ENCODE measurements around the gene PKP2. TPM values are rescaled to one million over a fixed set of nuclear protein-coding genes. Genes with fewer than 3 reads are reported as not detected.

Gene PKP2
- polyA plus RNA-seq (2013, experiment 1 of 4): 8.4 TPM
- polyA plus RNA-seq (2013, experiment 2 of 4): 8.4 TPM
- 8.2 TPM for polyA plus RNA-seq (2013, experiment 3 of 4)
- polyA plus RNA-seq (2013, experiment 4 of 4): 7.4 TPM

DNA sequence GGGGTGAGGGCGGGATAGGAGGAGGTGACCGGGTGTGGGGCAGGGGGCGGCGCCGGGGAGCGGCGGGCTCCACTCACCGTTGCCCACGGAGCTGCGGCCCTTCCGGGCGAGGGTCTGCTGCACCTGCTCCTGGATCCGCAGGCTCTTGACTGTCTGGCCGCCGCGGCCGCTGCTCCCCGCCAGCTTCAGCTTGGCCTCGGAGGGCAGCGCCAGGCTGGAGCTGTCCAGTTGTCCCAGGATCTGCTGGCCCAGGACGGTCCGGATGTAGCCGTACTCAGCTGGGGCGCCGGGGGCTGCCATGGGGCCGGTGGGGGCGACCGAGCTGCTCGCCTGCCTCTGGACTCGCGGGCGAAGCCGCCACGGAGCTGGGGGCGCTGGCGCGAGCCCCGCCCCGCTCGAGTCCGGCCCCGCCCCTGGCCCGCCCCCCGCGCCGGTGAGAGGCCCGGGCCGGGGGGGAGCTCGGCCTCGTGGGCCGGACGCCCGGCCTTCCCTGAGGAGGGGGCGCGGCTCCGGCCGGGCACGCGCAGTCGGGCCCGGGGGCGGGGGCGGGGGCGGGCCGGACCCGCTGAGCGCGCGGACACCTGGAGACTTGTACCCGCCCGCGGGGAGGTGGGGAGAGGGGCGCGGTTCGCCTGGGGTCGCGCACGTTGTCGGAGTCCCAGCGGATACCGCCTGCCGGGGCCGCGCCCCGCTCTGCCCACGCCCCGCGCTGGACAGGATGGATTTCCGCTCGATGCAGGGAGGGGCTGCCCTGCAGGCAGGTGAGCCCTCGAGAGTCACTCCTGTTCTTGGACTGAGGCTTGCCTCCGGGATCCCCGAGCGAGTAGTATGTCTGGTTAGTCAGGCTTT lies at the start of gene PKP2:
Gene PKP2, minus strand, starts transcription at position 346 of the 849 bp plus-strand sequence. Its CDS starts 46 bp downstream, at position 300.
- Histone ChIP-seq H3K4me3 (ENCODE audit: insufficient read depth, low read depth, low read length) (peak within 1 kb of the TSS; percentile 60), H3K36me3 (ENCODE audit: control insufficient read depth, insufficient read depth, low read length) (no peaks in the 10 kb centered on the region), H3K27ac (ENCODE audit: insufficient read depth, low read depth, low read length, poor library complexity, severe bottlenecking) (no peak within 1 kb of the TSS), H3K9me3 (ENCODE audit: control insufficient read depth, low read length) (no peaks in the 10 kb centered on the region), H3K4me1 (ENCODE audit: control insufficient read depth, insufficient read depth, low read length) (no peaks in the 10 kb centered on the region), H3K27me3 (ENCODE audit: control insufficient read depth, insufficient read depth, low read length, poor library complexity, severe bottlenecking) (peaks cover 31% of the 10 kb centered on the region)
- WGBS, 2 experiments: 0 to 1% methylated on average over 94 of the region's 94 CpGs

DNA sequence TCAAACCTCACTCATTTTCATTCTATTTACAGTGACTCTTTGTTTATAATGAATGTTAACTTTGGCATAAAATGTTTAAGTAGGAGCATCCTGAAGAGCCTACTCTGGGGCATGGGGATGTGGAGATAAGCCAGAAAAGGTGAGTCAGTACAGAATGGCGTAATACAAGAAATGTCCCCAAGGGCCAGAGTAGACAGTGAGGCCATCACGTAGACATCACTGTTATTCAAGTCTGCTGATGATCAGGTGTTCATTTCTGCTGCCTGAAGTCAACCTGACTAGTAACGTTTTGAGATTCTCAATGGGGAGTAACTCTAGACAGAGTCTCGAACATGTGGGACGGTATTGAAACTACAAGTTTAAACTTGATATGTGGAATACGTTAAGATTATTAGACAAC lies 47.6 kb upstream of the PKP2 start:
- WGBS, 2 experiments: 92 to 95% methylated on average over 6 of the region's 6 CpGs
- H3K9me3 ChIP-seq (ENCODE audit: control insufficient read depth, low read length): no peaks in the 10 kb centered on the region
- no peak overlapping the region for H3K27ac ChIP-seq (ENCODE audit: insufficient read depth, low read depth, low read length, poor library complexity, severe bottlenecking)
- H3K27me3 ChIP-seq (ENCODE audit: control insufficient read depth, insufficient read depth, low read length, poor library complexity, severe bottlenecking): no peaks in the 10 kb centered on the region
- no peaks in the 10 kb centered on the region for H3K36me3 ChIP-seq (ENCODE audit: control insufficient read depth, insufficient read depth, low read length)
- H3K4me3 ChIP-seq (ENCODE audit: insufficient read depth, low read depth, low read length): no peak overlapping the region
- no peaks in the 10 kb centered on the region for H3K4me1 ChIP-seq (ENCODE audit: control insufficient read depth, insufficient read depth, low read length)

DNA sequence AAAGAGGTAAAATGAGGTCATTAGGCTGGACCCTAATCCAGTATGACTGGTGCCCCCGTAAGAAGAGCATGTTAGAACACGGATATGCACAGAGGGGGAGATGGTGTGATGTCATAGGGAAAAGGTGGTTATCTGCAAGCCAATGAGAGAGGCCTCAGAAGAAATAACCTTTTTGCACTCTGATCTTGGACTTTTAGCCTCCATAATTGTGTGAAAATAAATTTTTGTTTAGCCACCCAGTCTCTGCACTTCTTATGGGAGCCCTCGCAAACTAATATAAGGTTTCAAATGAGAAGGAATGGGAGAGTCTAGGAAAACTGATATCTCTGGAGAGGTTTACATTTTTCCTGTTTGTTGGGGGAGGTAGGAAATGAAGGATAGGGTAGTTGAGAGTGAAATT lies 43.2 kb upstream of the PKP2 start:
- no peak overlapping the region for H3K4me3 ChIP-seq (ENCODE audit: insufficient read depth, low read depth, low read length)

DNA sequence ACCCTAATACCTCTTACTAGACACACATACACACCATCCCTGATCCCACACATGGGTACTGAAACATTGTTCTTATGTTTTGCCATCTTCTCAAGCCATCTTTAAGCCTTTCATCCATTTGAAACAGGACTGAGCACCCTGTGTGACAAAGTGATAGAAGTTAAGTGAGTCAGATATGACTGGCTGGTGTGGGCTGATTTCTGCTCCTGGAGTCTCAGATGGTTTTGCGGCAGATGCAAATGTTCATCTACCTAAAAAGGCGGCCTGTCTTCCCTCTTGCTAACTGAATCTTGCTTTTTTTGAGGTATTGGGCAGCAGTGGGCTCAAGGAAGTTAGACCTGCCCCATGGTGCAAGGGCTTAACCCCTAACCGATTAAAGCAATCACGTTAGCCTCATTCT lies 30.4 kb upstream of the PKP2 start:
- no peaks in the 10 kb centered on the region for H3K9me3 ChIP-seq (ENCODE audit: control insufficient read depth, low read length)
- no peak overlapping the region for H3K27ac ChIP-seq (ENCODE audit: insufficient read depth, low read depth, low read length, poor library complexity, severe bottlenecking)
- no peak overlapping the region for H3K4me3 ChIP-seq (ENCODE audit: insufficient read depth, low read depth, low read length)
- 95 to 97% methylated on average over 4 of the region's 4 CpGs for WGBS, 2 experiments
- no peaks in the 10 kb centered on the region for H3K4me1 ChIP-seq (ENCODE audit: control insufficient read depth, insufficient read depth, low read length)
- H3K27me3 ChIP-seq (ENCODE audit: control insufficient read depth, insufficient read depth, low read length, poor library complexity, severe bottlenecking): no peaks in the 10 kb centered on the region
- H3K36me3 ChIP-seq (ENCODE audit: control insufficient read depth, insufficient read depth, low read length): no peaks in the 10 kb centered on the region

More for the DNA sequence above, 43.2 kb upstream of the PKP2 start:
- Histone ChIP-seq H3K27me3 (ENCODE audit: control insufficient read depth, insufficient read depth, low read length, poor library complexity, severe bottlenecking) (no peaks in the 10 kb centered on the region), H3K36me3 (ENCODE audit: control insufficient read depth, insufficient read depth, low read length) (no peaks in the 10 kb centered on the region), H3K4me1 (ENCODE audit: control insufficient read depth, insufficient read depth, low read length) (no peaks in the 10 kb centered on the region), H3K27ac (ENCODE audit: insufficient read depth, low read depth, low read length, poor library complexity, severe bottlenecking) (no peak overlapping the region), H3K9me3 (ENCODE audit: control insufficient read depth, low read length) (no peaks in the 10 kb centered on the region)
- WGBS, 2 experiments: 63 to 64% methylated on average over 3 of the region's 3 CpGs

DNA sequence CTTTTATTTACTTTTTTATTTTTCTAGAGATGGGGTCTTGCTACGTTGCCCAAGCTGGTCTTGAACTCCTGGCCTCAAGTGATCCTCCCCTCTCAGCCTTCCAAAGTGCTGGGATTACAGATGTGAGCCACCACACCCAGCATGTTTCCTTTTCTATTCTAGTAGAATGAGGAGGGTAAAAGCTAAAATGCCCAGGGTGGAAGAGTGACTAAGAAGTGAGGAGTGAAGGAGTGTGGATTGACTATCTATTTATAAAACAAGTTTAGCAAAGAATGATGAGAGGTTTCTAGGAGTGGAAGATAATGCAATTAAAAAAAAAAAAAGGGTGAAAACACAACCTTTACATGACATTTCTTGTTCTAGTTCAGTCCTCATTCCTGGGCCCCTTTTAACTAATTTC lies 29.8 kb upstream of the PKP2 start:
- Histone ChIP-seq H3K27me3 (ENCODE audit: control insufficient read depth, insufficient read depth, low read length, poor library complexity, severe bottlenecking) (no peaks in the 10 kb centered on the region), H3K36me3 (ENCODE audit: control insufficient read depth, insufficient read depth, low read length) (no peaks in the 10 kb centered on the region), H3K27ac (ENCODE audit: insufficient read depth, low read depth, low read length, poor library complexity, severe bottlenecking) (no peak overlapping the region), H3K9me3 (ENCODE audit: control insufficient read depth, low read length) (no peaks in the 10 kb centered on the region), H3K4me1 (ENCODE audit: control insufficient read depth, insufficient read depth, low read length) (no peaks in the 10 kb centered on the region), H3K4me3 (ENCODE audit: insufficient read depth, low read depth, low read length) (no peak overlapping the region)
- WGBS, 2 experiments: 92 to 100% methylated on average over 1 of the region's 1 CpG

DNA sequence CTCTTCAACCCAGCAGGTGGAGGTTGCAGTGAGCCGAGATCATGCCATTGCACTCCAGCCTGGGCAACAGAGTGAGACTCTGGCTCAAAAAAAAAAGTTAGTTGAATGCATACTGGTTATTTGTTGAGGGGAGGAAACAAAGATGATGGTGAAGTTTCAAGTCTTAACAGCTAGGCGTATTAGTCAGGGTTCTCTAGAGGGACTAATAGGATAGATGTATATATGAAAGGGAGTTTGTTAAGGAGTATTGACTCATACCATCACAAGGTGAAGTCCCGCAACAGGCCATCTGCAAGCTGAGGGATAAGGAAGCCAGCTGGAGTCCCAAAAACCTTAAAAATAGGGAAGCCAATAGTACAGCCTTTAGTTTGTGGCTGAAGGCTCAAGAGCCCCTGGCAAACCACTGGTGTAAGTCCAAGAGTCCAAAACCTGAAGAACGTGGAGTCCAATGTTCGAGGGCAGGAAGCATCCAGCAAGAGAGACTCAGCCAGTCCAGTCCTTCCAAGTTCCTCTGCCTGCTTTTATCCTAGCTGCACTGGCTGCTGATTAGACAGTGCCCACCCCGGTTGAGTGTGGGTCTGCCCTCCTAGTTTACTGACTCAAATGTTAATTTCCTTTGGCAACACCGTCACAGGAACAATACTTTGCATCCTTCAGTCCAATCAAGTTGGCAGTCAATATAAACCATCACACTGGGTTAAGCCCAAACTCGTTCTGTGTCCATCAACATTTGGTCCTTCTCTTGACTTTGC lies 26.1 kb upstream of the PKP2 start:
- Histone ChIP-seq H3K36me3 (ENCODE audit: control insufficient read depth, insufficient read depth, low read length) (no peaks in the 10 kb centered on the region), H3K27me3 (ENCODE audit: control insufficient read depth, insufficient read depth, low read length, poor library complexity, severe bottlenecking) (no peaks in the 10 kb centered on the region), H3K27ac (ENCODE audit: insufficient read depth, low read depth, low read length, poor library complexity, severe bottlenecking) (no peak overlapping the region), H3K4me1 (ENCODE audit: control insufficient read depth, insufficient read depth, low read length) (no peaks in the 10 kb centered on the region), H3K4me3 (ENCODE audit: insufficient read depth, low read depth, low read length) (no peak overlapping the region), H3K9me3 (ENCODE audit: control insufficient read depth, low read length) (no peaks in the 10 kb centered on the region)
- 90 to 91% methylated on average over 8 of the region's 8 CpGs for WGBS, 2 experiments

DNA sequence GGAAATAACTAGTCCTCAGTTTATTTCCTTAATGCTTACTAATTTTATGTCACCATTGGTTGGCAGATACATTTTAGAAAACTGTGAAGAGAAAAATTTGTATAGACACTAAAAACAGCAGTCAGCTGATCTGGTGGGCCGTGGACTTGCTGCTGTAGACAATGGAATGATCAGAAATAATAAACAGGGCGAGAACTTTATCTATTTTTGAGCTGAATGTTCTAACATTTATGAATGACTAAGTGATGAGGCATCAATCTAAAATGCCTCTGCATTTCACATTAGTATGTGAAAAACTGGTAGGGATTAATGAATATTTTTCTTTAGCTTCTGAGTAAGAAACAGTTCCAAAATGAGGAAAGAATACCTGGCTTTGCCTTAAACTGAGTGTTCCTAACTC lies 24.8 kb upstream of the PKP2 start:
- no peak overlapping the region for H3K27ac ChIP-seq (ENCODE audit: insufficient read depth, low read depth, low read length, poor library complexity, severe bottlenecking)
- H3K9me3 ChIP-seq (ENCODE audit: control insufficient read depth, low read length): no peaks in the 10 kb centered on the region
- 84 to 93% methylated on average over 2 of the region's 2 CpGs for WGBS, 2 experiments

DNA sequence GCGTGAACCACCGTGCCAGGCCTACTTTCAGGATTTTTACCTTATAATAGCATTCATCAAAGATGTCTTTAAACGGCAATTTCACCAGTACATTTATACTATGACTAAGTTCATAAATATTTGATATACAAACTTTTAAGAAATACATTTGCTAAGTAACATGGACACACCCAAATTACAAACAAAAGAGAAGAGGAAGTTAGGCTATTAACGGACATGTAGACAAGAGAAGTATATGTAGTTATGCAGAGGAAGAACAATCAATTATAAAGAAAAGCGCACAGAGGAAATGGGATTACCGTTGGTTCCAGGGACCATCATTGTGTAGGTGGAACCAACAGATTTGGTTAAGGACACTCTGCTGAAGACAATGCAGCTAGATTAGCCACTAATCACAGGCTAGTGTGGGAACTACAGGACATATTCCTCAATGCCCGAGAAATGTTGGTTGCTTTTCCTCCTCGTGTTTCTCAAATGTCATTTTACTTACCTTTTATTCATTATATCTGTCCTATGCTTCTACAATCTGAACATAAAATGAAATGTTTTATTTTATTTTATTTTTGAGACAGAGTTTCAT lies 24.0 kb upstream of the PKP2 start:
- WGBS, 2 experiments: 85 to 93% methylated on average over 7 to 8 of the region's 8 CpGs
- Histone ChIP-seq H3K4me1 (ENCODE audit: control insufficient read depth, insufficient read depth, low read length) (no peaks in the 10 kb centered on the region), H3K9me3 (ENCODE audit: control insufficient read depth, low read length) (no peaks in the 10 kb centered on the region), H3K4me3 (ENCODE audit: insufficient read depth, low read depth, low read length) (no peak overlapping the region), H3K27ac (ENCODE audit: insufficient read depth, low read depth, low read length, poor library complexity, severe bottlenecking) (no peak overlapping the region), H3K27me3 (ENCODE audit: control insufficient read depth, insufficient read depth, low read length, poor library complexity, severe bottlenecking) (no peaks in the 10 kb centered on the region), H3K36me3 (ENCODE audit: control insufficient read depth, insufficient read depth, low read length) (no peaks in the 10 kb centered on the region)

More for the DNA sequence above, 24.8 kb upstream of the PKP2 start:
- no peaks in the 10 kb centered on the region for H3K36me3 ChIP-seq (ENCODE audit: control insufficient read depth, insufficient read depth, low read length)
- no peaks in the 10 kb centered on the region for H3K4me1 ChIP-seq (ENCODE audit: control insufficient read depth, insufficient read depth, low read length)
- no peaks in the 10 kb centered on the region for H3K27me3 ChIP-seq (ENCODE audit: control insufficient read depth, insufficient read depth, low read length, poor library complexity, severe bottlenecking)
- no peak overlapping the region for H3K4me3 ChIP-seq (ENCODE audit: insufficient read depth, low read depth, low read length)

DNA sequence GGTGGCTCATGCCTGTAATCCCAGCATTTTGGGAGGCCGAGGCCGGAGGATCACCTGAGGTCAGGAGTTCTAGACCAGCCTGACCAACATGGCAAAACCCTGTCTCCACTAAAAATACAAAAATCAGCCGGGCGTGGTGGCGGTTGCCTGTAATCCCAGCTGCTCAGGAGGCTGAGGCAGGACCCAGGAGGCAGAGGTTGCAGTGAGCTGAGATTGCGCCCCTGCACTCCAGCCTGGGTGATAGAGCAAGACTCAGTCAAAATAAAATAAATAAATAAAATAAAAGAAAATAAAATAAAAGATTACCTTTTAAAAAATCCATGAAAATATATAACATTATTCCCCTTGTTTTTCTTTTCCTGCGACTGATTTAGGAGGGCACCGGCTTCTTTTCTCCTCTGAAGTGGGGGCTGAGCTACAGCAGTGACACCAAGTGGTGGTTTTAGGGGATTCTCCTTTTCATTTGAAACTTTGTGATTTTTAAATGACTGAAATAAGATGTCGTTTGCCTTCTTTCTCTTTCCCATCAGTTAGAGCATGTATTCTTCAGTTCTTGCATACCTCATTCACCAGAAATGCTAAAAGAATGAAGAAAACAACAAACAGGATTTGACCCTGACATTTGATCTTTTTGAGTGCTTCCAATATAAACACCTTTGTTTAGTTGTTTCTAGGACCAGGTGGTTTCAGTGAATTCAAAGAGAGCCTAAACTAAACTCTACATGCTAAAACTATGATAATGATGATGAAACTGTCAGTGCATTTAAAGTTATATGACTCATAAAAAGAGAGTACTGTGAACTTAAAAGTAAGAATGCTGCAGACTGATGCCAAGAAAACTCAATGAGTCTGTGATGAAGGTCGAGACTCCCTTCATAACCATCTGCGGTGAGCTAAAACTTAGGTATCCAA lies 22.6 kb upstream of the PKP2 start:
- no peak overlapping the region for H3K27ac ChIP-seq (ENCODE audit: insufficient read depth, low read depth, low read length, poor library complexity, severe bottlenecking)
- no peak overlapping the region for H3K4me3 ChIP-seq (ENCODE audit: insufficient read depth, low read depth, low read length)
- no peaks in the 10 kb centered on the region for H3K4me1 ChIP-seq (ENCODE audit: control insufficient read depth, insufficient read depth, low read length)
- no peaks in the 10 kb centered on the region for H3K9me3 ChIP-seq (ENCODE audit: control insufficient read depth, low read length)
- no peaks in the 10 kb centered on the region for H3K27me3 ChIP-seq (ENCODE audit: control insufficient read depth, insufficient read depth, low read length, poor library complexity, severe bottlenecking)
- WGBS, 2 experiments: 66 to 74% methylated on average over 10 of the region's 11 CpGs
- H3K36me3 ChIP-seq (ENCODE audit: control insufficient read depth, insufficient read depth, low read length): no peaks in the 10 kb centered on the region
